Trophoblast cell (in vitro differentiated cells and primary cell): ENCODE results near the gene PRUNE2.

Experiments used
- DNase-seq, 2 donors: peaks; one replicate each; pipeline ENCODE4 v3.0.0-alpha.2; 2016
- H2AFZ ChIP-seq: 2 replicates; pipeline ENCODE4 v1.6.1; 2013; ENCODE audit warnings: low read length, moderate library complexity, mild to moderate bottlenecking; ENCODE audit not compliant: insufficient read depth, poor library complexity
- H2AK5ac ChIP-seq: 2 replicates; pipeline ENCODE4 v1.6.1; 2013; ENCODE audit warnings: mild to moderate bottlenecking, low read length
- H2BK120ac ChIP-seq: 2 replicates; pipeline ENCODE4 v1.6.1; 2013; ENCODE audit warnings: low read length, mild to moderate bottlenecking, moderate library complexity; ENCODE audit not compliant: insufficient read depth, poor library complexity
- H2BK12ac ChIP-seq: 2 replicates; pipeline ENCODE4 v1.6.1; 2013; ENCODE audit warnings: mild to moderate bottlenecking, low read length, moderate library complexity
- H2BK5ac ChIP-seq: 2 replicates; pipeline ENCODE4 v1.6.1; 2013; ENCODE audit warnings: low read length, low read depth, moderate library complexity, mild to moderate bottlenecking; ENCODE audit not compliant: poor library complexity
- H3K14ac ChIP-seq: 2 replicates; pipeline ENCODE4 v1.6.1; 2013; ENCODE audit warnings: mild to moderate bottlenecking, low read length
- H3K18ac ChIP-seq: 2 replicates; pipeline ENCODE4 v1.6.1; 2013; ENCODE audit warnings: mild to moderate bottlenecking, low read length
- H3K23ac ChIP-seq: 2 replicates; pipeline ENCODE4 v1.6.1; 2013; ENCODE audit warnings: low read length
- H3K27ac ChIP-seq: 2 replicates; pipeline ENCODE4 v1.5.1; 2013; ENCODE audit warnings: low read depth, mild to moderate bottlenecking, inconsistent platforms, low read length, moderate library complexity
- H3K27me3 ChIP-seq: 2 replicates; pipeline ENCODE4 v1.6.1; 2013; ENCODE audit warnings: inconsistent platforms, mild to moderate bottlenecking, low read length, moderate library complexity; ENCODE audit not compliant: insufficient read depth
- H3K36me3 ChIP-seq, 2 experiments: 1 replicate in 1 of 2; 2 replicates in 1 of 2; pipeline ENCODE4 v1.6.1; 2013; ENCODE audit warnings: low read length in 2 of 2, mild to moderate bottlenecking in 2 of 2, moderate library complexity in 1 of 2; ENCODE audit not compliant: insufficient read depth in 2 of 2, control insufficient read depth in 1 of 2
- H3K4ac ChIP-seq: 2 replicates; pipeline ENCODE4 v1.6.1; 2013; ENCODE audit warnings: low read depth, mild to moderate bottlenecking, low read length, moderate library complexity
- H3K4me1 ChIP-seq, 2 experiments: 1 replicate in 1 of 2; 2 replicates in 1 of 2; pipeline ENCODE4 v1.6.1; 2013; ENCODE audit warnings: low read length in 2 of 2, mild to moderate bottlenecking in 2 of 2, moderate library complexity in 1 of 2; ENCODE audit not compliant: insufficient read depth in 2 of 2, control insufficient read depth in 1 of 2
- H3K4me2 ChIP-seq: 2 replicates; pipeline ENCODE4 v1.6.1; 2013; ENCODE audit warnings: inconsistent platforms, mild to moderate bottlenecking, low read length, moderate library complexity
- H3K4me3 ChIP-seq: 2 replicates; pipeline ENCODE4 v1.5.1; 2013; ENCODE audit warnings: mild to moderate bottlenecking, low read depth, low read length, inconsistent platforms
- H3K79me1 ChIP-seq: one replicate; pipeline ENCODE4 v1.6.1; 2013; ENCODE audit warnings: low read length
- H3K79me2 ChIP-seq: 2 replicates; pipeline ENCODE4 v1.6.1; 2013; ENCODE audit warnings: low read length, mild to moderate bottlenecking; ENCODE audit not compliant: control insufficient read depth, insufficient read depth, poor library complexity
- H3K9ac ChIP-seq: 2 replicates; pipeline ENCODE4 v1.6.1; 2013; ENCODE audit warnings: mild to moderate bottlenecking, low read length
- H3K9me3 ChIP-seq: 2 replicates; pipeline ENCODE4 v1.6.1; 2013; ENCODE audit warnings: low read depth, mild to moderate bottlenecking, control low read depth, inconsistent platforms, low read length; ENCODE audit not compliant: insufficient read depth
- H4K12ac ChIP-seq: 2 replicates; pipeline ENCODE4 v1.6.1; 2013; ENCODE audit warnings: low read depth, mild to moderate bottlenecking, low read length, moderate library complexity
- H4K8ac ChIP-seq: 2 replicates; pipeline ENCODE4 v1.6.1; 2013; ENCODE audit warnings: low read depth, mild to moderate bottlenecking, low read length, moderate library complexity
- H4K91ac ChIP-seq: one replicate; pipeline ENCODE4 v1.6.1; 2013; ENCODE audit warnings: low read depth, mild to moderate bottlenecking, low read length, moderate library complexity
- WGBS: extraction: QIAGEN DNeasy Blood & Tissue Kit; methylation state at CpG from one replicate; pipeline ENCODE4 v1.1.7; 2013; ENCODE audit warnings: missing lambda C conversion rate; ENCODE audit not compliant: insufficient read length, insufficient coverage; ENCODE audit errors: extremely low coverage; 5-methylcytosine and 5-hydroxymethylcytosine counted together

Gene PRUNE2

DNA sequence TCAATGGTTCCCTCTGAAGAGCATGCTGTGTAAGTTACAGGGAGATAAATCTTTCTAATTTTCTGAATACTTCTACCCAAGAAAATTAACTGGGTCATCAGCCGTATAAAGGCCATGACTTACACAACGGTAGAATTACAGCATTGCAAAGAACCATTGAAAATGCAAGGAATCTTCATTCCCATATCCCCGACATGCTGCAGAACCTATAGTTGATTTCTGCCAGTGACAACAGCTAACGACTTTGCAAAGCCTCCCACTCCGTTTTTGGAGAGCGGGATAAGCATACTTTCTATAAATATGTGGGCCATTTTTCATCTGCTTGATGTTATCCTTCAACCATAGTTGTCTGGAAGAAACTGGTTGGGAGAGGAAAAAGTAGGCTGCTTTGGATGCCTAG is 85.5 kb downstream of the PRUNE2 start:
- H3K4ac ChIP-seq = no peak overlapping the region
- no peak overlapping the region for H3K4me3 ChIP-seq
- no CpG with 5 or more reads among the region's 6 CpGs for WGBS
- H3K27ac ChIP-seq = no peak overlapping the region
- no peak overlapping the region for H4K91ac ChIP-seq
- H3K36me3 ChIP-seq = no peaks in the 10 kb centered on the region
- no peak overlapping the region for H2BK5ac ChIP-seq
- peaks cover 15% of the 10 kb centered on the region for H3K79me1 ChIP-seq
- H2BK120ac ChIP-seq = no peak overlapping the region
- H2BK12ac ChIP-seq = no peak overlapping the region
- DNase-seq = peak; percentile 59 to 90
- no peak overlapping the region for H3K14ac ChIP-seq
- H3K9ac ChIP-seq = no peak overlapping the region
- H3K79me2 ChIP-seq = no peaks in the 10 kb centered on the region
- no peaks in the 10 kb centered on the region for H3K27me3 ChIP-seq
- peaks cover 10% of the 10 kb centered on the region in 2 experiments for H3K4me1 ChIP-seq
- no peak overlapping the region for H3K4me2 ChIP-seq
- no peak overlapping the region for H2AK5ac ChIP-seq
- no peak overlapping the region for H4K12ac ChIP-seq
- no peak overlapping the region for H2AFZ ChIP-seq
- H4K8ac ChIP-seq = no peak overlapping the region
- H3K18ac ChIP-seq = no peak overlapping the region
- no peaks in the 10 kb centered on the region for H3K9me3 ChIP-seq
- H3K23ac ChIP-seq = no peak overlapping the region

DNA sequence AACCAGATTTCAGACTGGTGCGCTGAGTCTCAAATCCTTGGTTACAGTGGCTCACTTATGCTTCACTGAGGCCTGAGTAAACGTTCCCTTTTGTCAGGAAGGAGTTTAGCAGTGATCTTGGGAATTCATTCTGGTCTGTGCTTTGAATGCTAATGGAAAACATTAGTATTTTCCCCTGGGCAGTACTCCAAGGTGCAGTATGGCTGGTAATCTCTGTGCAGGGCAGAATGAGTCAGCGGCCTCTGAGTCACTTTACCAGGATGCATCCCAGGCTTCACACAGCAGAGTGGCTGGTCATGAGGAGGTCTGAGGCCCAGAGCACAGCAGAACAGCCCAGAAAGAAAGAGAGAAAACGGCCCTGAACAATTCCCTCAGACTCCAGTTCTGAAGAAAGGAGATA is 87.6 kb downstream of the PRUNE2 start:
- Histone ChIP-seq H4K12ac (no peak overlapping the region), H3K18ac (no peak overlapping the region), H3K23ac (no peak overlapping the region), H3K79me1 (peaks cover 15% of the 10 kb centered on the region), H4K8ac (no peak overlapping the region), H2BK5ac (no peak overlapping the region), H3K9me3 (no peaks in the 10 kb centered on the region), H3K4me1 (peaks cover 10% of the 10 kb centered on the region in 2 experiments), H3K9ac (no peak overlapping the region), H3K4ac (no peak overlapping the region), H4K91ac (no peak overlapping the region), H3K27me3 (no peaks in the 10 kb centered on the region), H3K4me3 (no peak overlapping the region), H2AK5ac (no peak overlapping the region), H3K4me2 (no peak overlapping the region), H3K14ac (no peak overlapping the region), H2BK12ac (no peak overlapping the region), H3K79me2 (no peaks in the 10 kb centered on the region), H3K27ac (peak overlapping the region; percentile 94), H2AFZ (no peak overlapping the region), H2BK120ac (no peak overlapping the region), H3K36me3 (no peaks in the 10 kb centered on the region)
- no CpG with 5 or more reads among the region's 4 CpGs for WGBS
- DNase-seq = peak; percentile 88 to 92

DNA sequence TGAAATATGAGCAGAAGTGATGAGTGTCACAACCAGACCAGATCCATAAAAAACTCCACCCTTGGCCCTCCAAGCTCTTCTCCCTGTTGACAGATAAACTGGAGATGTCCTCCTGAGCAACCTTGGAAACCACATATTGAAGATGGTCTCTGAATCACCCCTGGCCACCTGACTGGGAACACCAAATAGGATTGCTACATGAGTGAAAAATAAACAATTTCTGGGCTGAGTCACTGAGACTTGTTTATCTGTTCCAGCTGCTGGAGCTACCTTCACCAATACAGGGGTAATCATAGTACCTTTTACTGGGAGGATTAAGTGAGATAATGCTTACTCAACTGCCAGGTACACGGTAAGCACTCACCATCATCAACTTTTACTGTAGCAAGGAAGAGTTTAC is 88.4 kb downstream of the PRUNE2 start:
- WGBS = no CpG with 5 or more reads among the region's 1 CpG
- Histone ChIP-seq H2AFZ (no peak overlapping the region), H2BK12ac (peak overlapping the region; percentile 97)

DNA sequence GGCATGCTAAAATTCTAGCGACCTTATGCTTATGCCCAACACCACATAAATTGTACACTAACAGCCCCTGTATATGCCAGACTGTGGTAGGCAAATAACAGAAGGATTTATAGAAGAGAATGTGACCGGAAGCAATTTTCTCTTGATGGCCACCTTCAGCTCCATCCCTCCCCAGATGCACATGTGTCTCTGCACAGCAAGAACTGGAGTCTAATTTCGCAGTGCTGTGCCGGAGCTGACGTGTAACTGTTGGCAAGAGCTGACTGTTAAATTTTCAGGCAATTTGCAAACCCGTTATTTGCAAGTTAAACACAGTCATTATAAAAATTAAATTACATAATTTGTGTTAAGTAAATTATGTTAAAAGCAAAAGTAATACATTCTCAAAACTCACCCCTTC is 93.3 kb downstream of the PRUNE2 start:
- no peak overlapping the region for H3K4me2 ChIP-seq
- WGBS = no CpG with 5 or more reads among the region's 6 CpGs
- no peak overlapping the region for H2AK5ac ChIP-seq
- H2AFZ ChIP-seq = no peak overlapping the region
- no peak for DNase-seq
- no peaks in the 10 kb centered on the region for H3K27me3 ChIP-seq
- H3K36me3 ChIP-seq = no peaks in the 10 kb centered on the region
- no peak overlapping the region for H3K23ac ChIP-seq
- no peak overlapping the region for H3K4ac ChIP-seq
- no peak overlapping the region for H3K14ac ChIP-seq
- no peak overlapping the region for H3K4me3 ChIP-seq
- H3K9ac ChIP-seq = no peak overlapping the region
- no peak overlapping the region for H2BK120ac ChIP-seq
- H2BK12ac ChIP-seq = no peak overlapping the region
- H3K27ac ChIP-seq = no peak overlapping the region
- H3K4me1 ChIP-seq = peaks cover 5 to 6% of the 10 kb centered on the region in 2 experiments
- no peak overlapping the region for H4K8ac ChIP-seq
- H3K18ac ChIP-seq = no peak overlapping the region
- no peaks in the 10 kb centered on the region for H3K9me3 ChIP-seq
- no peak overlapping the region for H2BK5ac ChIP-seq
- H3K79me1 ChIP-seq = peaks cover 7% of the 10 kb centered on the region
- H3K79me2 ChIP-seq = no peaks in the 10 kb centered on the region
- H4K91ac ChIP-seq = no peak overlapping the region
- H4K12ac ChIP-seq = no peak overlapping the region

More for the DNA sequence above, 88.4 kb downstream of the PRUNE2 start:
- peak; percentile 57 to 58 for DNase-seq
- Histone ChIP-seq H2BK120ac (peak overlapping the region; percentile 60), H3K18ac (no peak overlapping the region), H3K4me1 (peaks cover 10% of the 10 kb centered on the region in 2 experiments), H4K91ac (peak overlapping the region; percentile 55), H3K4ac (peak overlapping the region; percentile 69), H4K8ac (peak overlapping the region; percentile 28), H3K27me3 (no peaks in the 10 kb centered on the region), H2BK5ac (peak overlapping the region; percentile 73), H3K14ac (peak overlapping the region; percentile 44), H3K36me3 (no peaks in the 10 kb centered on the region), H4K12ac (no peak overlapping the region), H3K79me1 (peaks cover 15% of the 10 kb centered on the region), H3K9me3 (no peaks in the 10 kb centered on the region), H3K79me2 (no peaks in the 10 kb centered on the region), H3K27ac (peak overlapping the region; percentile 94), H3K9ac (no peak overlapping the region), H2AK5ac (peak overlapping the region; percentile 79), H3K4me2 (no peak overlapping the region), H3K4me3 (no peak overlapping the region), H3K23ac (no peak overlapping the region)
